Measurements from ENCODE around the gene ZDHHC5.

Gene ZDHHC5

GRCh38 chr11:57667736-57668433 is at the start of gene ZDHHC5:
TSS of gene ZDHHC5 (plus strand) at chr11:57668114. CDS start at chr11:57673091, 4,977 bp downstream.
- DNase-seq, result peak; percentile 100

- DNase-seq, result no peak
Measured at GRCh38 chr11:57618438-57618837, 49.5 kb upstream of the ZDHHC5 start.

- no peak for DNase-seq
Measured at GRCh38 chr11:57619331-57619730, 48.6 kb upstream of the ZDHHC5 start.

GRCh38 chr11:57620467-57620866 is 47.4 kb upstream of the ZDHHC5 start:
- DNase-seq, result no peak

GRCh38 chr11:57622263-57622662 is 45.7 kb upstream of the ZDHHC5 start:
- DNase-seq, result no peak

- DNase-seq, result no peak
Measured at GRCh38 chr11:57624864-57625263, 43.0 kb upstream of the ZDHHC5 start.

- no peak for DNase-seq
Measured at GRCh38 chr11:57626895-57627294, 41.0 kb upstream of the ZDHHC5 start.

- DNase-seq, result no peak
Measured at GRCh38 chr11:57630171-57630570, 37.7 kb upstream of the ZDHHC5 start.

- no peak for DNase-seq
Measured at GRCh38 chr11:57632116-57632515, 35.8 kb upstream of the ZDHHC5 start.

GRCh38 chr11:57633394-57634070 is 34.4 kb upstream of the ZDHHC5 start:
- DNase-seq, result no peak

- no peak for DNase-seq
Measured at GRCh38 chr11:57634311-57634710, 33.6 kb upstream of the ZDHHC5 start.

- no peak for DNase-seq
Measured at GRCh38 chr11:57635246-57635645, 32.7 kb upstream of the ZDHHC5 start.

GRCh38 chr11:57637626-57638004 is 30.3 kb upstream of the ZDHHC5 start:
- DNase-seq, result no peak

- DNase-seq, result no peak
Measured at GRCh38 chr11:57638005-57638781, 29.7 kb upstream of the ZDHHC5 start.

- DNase-seq, result peak; percentile 23
Measured at GRCh38 chr11:57638811-57639320, 29.0 kb upstream of the ZDHHC5 start.

- no peak for DNase-seq
Measured at GRCh38 chr11:57639321-57640067, 28.4 kb upstream of the ZDHHC5 start.

GRCh38 chr11:57640068-57640800 is 27.7 kb upstream of the ZDHHC5 start:
- no peak for DNase-seq

GRCh38 chr11:57641011-57641807 is 26.7 kb upstream of the ZDHHC5 start:
- peak; percentile 46 for DNase-seq

GRCh38 chr11:57643802-57644201 is 24.1 kb upstream of the ZDHHC5 start:
- DNase-seq, result no peak

GRCh38 chr11:57644748-57645688 is 22.9 kb upstream of the ZDHHC5 start:
- peak; percentile 90 for DNase-seq
